Measurements from ENCODE around the gene DNAJB12. TPM values are rescaled to one million over a fixed set of nuclear protein-coding genes. Genes with fewer than 3 reads are reported as not detected.
A peak's percentile ranks its signal among the peaks of the same experiment; 100 is the strongest.

DNAJB12 gene
- total RNA-seq, 3 donors from 2014 or later (not counting 1 experiment from before 2014, with no cell fraction given), result 47.3 to 54.2 (median 48.7) TPM

- 88% methylated on average over 4 of the region's 4 CpGs for WGBS (ENCODE audit: insufficient coverage)
- ATAC-seq, result no peak
- H3K36me3 Mint-ChIP-seq, result no peaks in the 10 kb centered on the region
Observed at GRCh38 chr10:72356987-72357386, 2.3 kb upstream of the DNAJB12 start.

GRCh38 chr10:72356115-72356514 lies 1.4 kb upstream of the DNAJB12 start:
- Mint-ChIP-seq H3K27ac (peak overlapping the region in 1 of 2 donors; percentile 6), H3K4me3 (peak overlapping the region; percentile 45)
- ATAC-seq, result no peak

More at GRCh38 chr10:72356987-72357386, 2.3 kb upstream of the DNAJB12 start:
- Mint-ChIP-seq H3K27me3 (ENCODE audit: low read depth in 2 of 2) (no peaks in the 10 kb centered on the region), H3K27ac (no peak overlapping the region), H3K9me3 (no peaks in the 10 kb centered on the region), H3K4me3 (no peak overlapping the region), H3K4me1 (peaks cover 23 to 30% of the 10 kb centered on the region in 2 donors)
- H3K27me3 ChIP-seq (ENCODE audit: control insufficient read depth, insufficient read depth, low read length), result no peaks in the 10 kb centered on the region
- DNase-seq, result no peak
- TF ChIP-seq CTCF (IDR thresholded peaks at IDR 0.05), result no peak
- H3K27ac ChIP-seq (ENCODE audit: low read length), result no peak overlapping the region
- H3K4me1 ChIP-seq (ENCODE audit: control insufficient read depth, insufficient read depth, low read length), result peaks cover 21% of the 10 kb centered on the region
- H3K9me3 ChIP-seq (ENCODE audit: control insufficient read depth, insufficient read depth, low read length), result no peaks in the 10 kb centered on the region
- intact Hi-C loops (cut with micrococcal nuclease), result no loop called here
- H3K4me3 ChIP-seq (ENCODE audit: low read length), result no peak overlapping the region
- H3K36me3 ChIP-seq (ENCODE audit: control insufficient read depth, insufficient read depth, low read length), result peaks cover 2% of the 10 kb centered on the region

GRCh38 chr10:72355214-72355555 lies 466 bp upstream of the DNAJB12 start:
- 51% methylated on average over 6 of the region's 7 CpGs for WGBS (ENCODE audit: insufficient coverage)
- Mint-ChIP-seq H3K4me1 (peaks cover 33 to 44% of the 10 kb centered on the region in 2 donors), H3K27ac (peak overlapping the region; percentile 92 to 94), H3K27me3 (ENCODE audit: low read depth in 2 of 2) (no peaks in the 10 kb centered on the region), H3K36me3 (no peaks in the 10 kb centered on the region), H3K4me3 (peak overlapping the region; percentile 96), H3K9me3 (no peaks in the 10 kb centered on the region)
- H3K27me3 ChIP-seq (ENCODE audit: control insufficient read depth, insufficient read depth, low read length), result no peaks in the 10 kb centered on the region
- intact Hi-C loops (cut with micrococcal nuclease), result no loop called here
- H3K4me1 ChIP-seq (ENCODE audit: control insufficient read depth, insufficient read depth, low read length), result peaks cover 21% of the 10 kb centered on the region
- DNase-seq (no peak), ATAC-seq (no peak)
- TF ChIP-seq CTCF (IDR thresholded peaks at IDR 0.05), result no peak
- H3K4me3 ChIP-seq (ENCODE audit: low read length), result peak overlapping the region; percentile 80
- peaks cover 7% of the 10 kb centered on the region for H3K36me3 ChIP-seq (ENCODE audit: control insufficient read depth, insufficient read depth, low read length)
- H3K9me3 ChIP-seq (ENCODE audit: control insufficient read depth, insufficient read depth, low read length), result no peaks in the 10 kb centered on the region
- H3K27ac ChIP-seq (ENCODE audit: low read length), result peak overlapping the region; percentile 90

More at GRCh38 chr10:72356115-72356514, 1.4 kb upstream of the DNAJB12 start:
- Histone ChIP-seq H3K4me1 (ENCODE audit: control insufficient read depth, insufficient read depth, low read length) (peaks cover 21% of the 10 kb centered on the region), H3K36me3 (ENCODE audit: control insufficient read depth, insufficient read depth, low read length) (peaks cover 2% of the 10 kb centered on the region), H3K4me3 (ENCODE audit: low read length) (no peak overlapping the region), H3K27ac (ENCODE audit: low read length) (no peak overlapping the region), H3K27me3 (ENCODE audit: control insufficient read depth, insufficient read depth, low read length) (no peaks in the 10 kb centered on the region), H3K9me3 (ENCODE audit: control insufficient read depth, insufficient read depth, low read length) (no peaks in the 10 kb centered on the region)
- no peaks in the 10 kb centered on the region for H3K27me3 Mint-ChIP-seq (ENCODE audit: low read depth in 2 of 2)
- intact Hi-C loops (cut with micrococcal nuclease), result no loop called here
- no peaks in the 10 kb centered on the region for H3K9me3 Mint-ChIP-seq
- 98% methylated on average over 6 of the region's 6 CpGs for WGBS (ENCODE audit: insufficient coverage)
- DNase-seq, result no peak
- no peaks in the 10 kb centered on the region for H3K36me3 Mint-ChIP-seq
- TF ChIP-seq CTCF (IDR thresholded peaks at IDR 0.05), result no peak
- H3K4me1 Mint-ChIP-seq, result peaks cover 31 to 38% of the 10 kb centered on the region in 2 donors

GRCh38 chr10:72353965-72354355 lies 759 bp downstream of the DNAJB12 start:
- no peaks in the 10 kb centered on the region for H3K9me3 Mint-ChIP-seq
- intact Hi-C loops (cut with micrococcal nuclease), result no loop called here

More at GRCh38 chr10:72353965-72354355, 759 bp downstream of the DNAJB12 start:
- H3K4me1 ChIP-seq (ENCODE audit: control insufficient read depth, insufficient read depth, low read length), result peaks cover 21% of the 10 kb centered on the region
- ATAC-seq (no peak), DNase-seq (no peak)
- 2% methylated on average over 23 of the region's 23 CpGs for WGBS (ENCODE audit: insufficient coverage)
- peaks cover 12% of the 10 kb centered on the region for H3K36me3 ChIP-seq (ENCODE audit: control insufficient read depth, insufficient read depth, low read length)
- no peaks in the 10 kb centered on the region for H3K36me3 Mint-ChIP-seq
- H3K27me3 Mint-ChIP-seq (ENCODE audit: low read depth in 2 of 2), result no peaks in the 10 kb centered on the region
- peak overlapping the region; percentile 92 to 94 for H3K27ac Mint-ChIP-seq
- H3K27ac ChIP-seq (ENCODE audit: low read length), result peak overlapping the region; percentile 90
- no peaks in the 10 kb centered on the region for H3K9me3 ChIP-seq (ENCODE audit: control insufficient read depth, insufficient read depth, low read length)
- H3K4me3 Mint-ChIP-seq, result peak overlapping the region; percentile 96
- peak overlapping the region; percentile 80 for H3K4me3 ChIP-seq (ENCODE audit: low read length)
- H3K27me3 ChIP-seq (ENCODE audit: control insufficient read depth, insufficient read depth, low read length), result no peaks in the 10 kb centered on the region
- no peak for TF ChIP-seq CTCF (IDR thresholded peaks at IDR 0.05)
- peaks cover 43 to 54% of the 10 kb centered on the region in 2 donors for H3K4me1 Mint-ChIP-seq
